NCI-H2171 treated with DMSO at 0.1 percent for 48 hours (cell line): ENCODE measurements around the gene ZNF526.
"Not testable (repeated sequence)": the region's sequence is repeated elsewhere in the genome, so short reads cannot be mapped to it uniquely, and the experiment has no call there.

ENCODE experiments used
- DNase-seq: peaks from one replicate; lab custom pipeline; 2025; lab: John Stamatoyannopoulos, UW

ZNF526 gene

GRCh38 chr19:42247640-42248199 is 27.6 kb downstream of the ZNF526 start:
- no peak for DNase-seq

GRCh38 chr19:42248270-42249148 is 28.4 kb downstream of the ZNF526 start:
- DNase-seq: no peak

- no peak for DNase-seq
These were observed 29.1 kb downstream of the ZNF526 start for GRCh38 chr19:42249149-42249750.

GRCh38 chr19:42249769-42250168 is 29.7 kb downstream of the ZNF526 start:
- DNase-seq: no peak

- no peak for DNase-seq
These were observed 30.1 kb downstream of the ZNF526 start for GRCh38 chr19:42250183-42250665.

GRCh38 chr19:42250666-42251531 is 30.8 kb downstream of the ZNF526 start:
- DNase-seq: no peak

GRCh38 chr19:42251572-42252358 is 31.7 kb downstream of the ZNF526 start:
- DNase-seq: no peak

GRCh38 chr19:42252365-42253244 is 32.5 kb downstream of the ZNF526 start:
- DNase-seq: peak; percentile 68

- peak; percentile 68 for DNase-seq
These were observed 33.4 kb downstream of the ZNF526 start for GRCh38 chr19:42253245-42254088.

- peak; percentile 68 for DNase-seq
These were observed 34.2 kb downstream of the ZNF526 start for GRCh38 chr19:42254089-42254849.

GRCh38 chr19:42254850-42255765 is 35.0 kb downstream of the ZNF526 start, which contains the start of gene ERF:
Gene ERF (minus strand): TSS chr19:42255128. CDS start chr19:42254999, 129 bp downstream.
- DNase-seq: peak; percentile 77

GRCh38 chr19:42255766-42256745 is 35.9 kb downstream of the ZNF526 start:
- DNase-seq: peak; percentile 41

- not testable (repeated sequence) for DNase-seq
These were observed 37.7 kb downstream of the ZNF526 start for GRCh38 chr19:42257842-42258241.

GRCh38 chr19:42261763-42262162 is 41.7 kb downstream of the ZNF526 start:
- DNase-seq: no peak

- not testable (repeated sequence) for DNase-seq
These were observed 46.0 kb downstream of the ZNF526 start for GRCh38 chr19:42266105-42266504.
